GM23248 (cell line): ENCODE measurements around the gene CLPTM1L.

Source experiments
- EZH2 ChIP-seq: fragments of 200-600 bp; sonication (generic); IDR thresholded peaks from 2 replicates; pipeline ENCODE4 v1.6.1; 2018; ENCODE audit warnings: antibody characterized with exemption, mild to moderate bottlenecking; ENCODE audit not compliant: insufficient read depth, poor library complexity, severe bottlenecking
- EZH2phosphoT487 ChIP-seq: fragments of 200-600 bp; sonication (generic); IDR thresholded peaks from 2 replicates; pipeline ENCODE4 v1.6.1; 2018; ENCODE audit warnings: antibody characterized with exemption, moderate library complexity, mild to moderate bottlenecking, low read depth; ENCODE audit not compliant: insufficient read depth

DNA sequence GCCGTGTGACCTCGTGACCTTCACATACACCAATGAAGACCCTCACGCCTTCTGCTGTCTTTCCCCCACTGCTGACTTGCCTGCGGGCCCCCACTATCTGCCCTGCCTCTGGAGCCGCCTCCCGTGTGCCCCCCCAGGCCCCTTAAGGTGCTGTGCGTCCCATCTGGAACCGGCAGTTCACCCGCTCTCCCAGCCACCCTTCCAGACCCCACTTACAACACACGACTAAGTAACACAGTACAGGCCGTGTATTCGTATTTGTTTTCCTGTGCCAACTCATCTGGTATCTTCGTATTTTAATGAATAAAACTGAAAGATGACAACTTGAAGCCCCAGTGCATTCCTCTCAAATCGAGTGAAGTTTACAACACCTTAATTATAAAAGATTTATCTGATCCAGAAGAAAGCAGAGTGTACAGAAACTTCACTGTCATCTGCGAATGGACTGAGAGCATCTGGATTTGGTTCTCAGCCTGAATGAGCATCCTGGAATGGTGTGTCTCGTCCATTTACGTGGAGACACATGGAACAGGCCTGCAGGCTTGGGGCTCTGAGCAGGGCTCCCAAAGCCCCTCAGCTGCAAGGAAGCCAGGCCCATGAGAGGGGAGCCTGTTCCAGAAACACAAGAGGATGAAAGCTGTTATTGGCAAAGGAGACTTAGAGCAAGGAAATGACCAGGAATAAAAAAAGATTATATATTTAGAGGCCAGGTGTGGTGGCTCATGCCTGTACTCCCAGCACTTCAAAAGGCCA lies 28.1 kb downstream of the CLPTM1L start:
- TF ChIP-seq EZH2 (no peak), EZH2phosphoT487 (no peak)
